Coronary artery (tissue), 2 donors: ENCODE data around the gene SOBP.

Experiments
- DNase-seq: peaks from one replicate; pipeline ENCODE4 v3.0.0-alpha.2; 2017; ENCODE audit warnings: low spot score
- H3K27ac ChIP-seq, 2 donors: fragments of 200-600 bp; sonication (generic); one replicate each; pipeline ENCODE4 v1.5.1; 2016 to 2019
- H3K4me3 ChIP-seq: fragments of 200-600 bp; sonication (generic); 2 replicates; pipeline ENCODE4 v1.5.1; 2016; ENCODE audit warnings: mild to moderate bottlenecking, moderate library complexity
- CTCF ChIP-seq: fragments of 200-600 bp; sonication (generic); IDR thresholded peaks from one replicate; pipeline ENCODE4 v1.5.1; 2019; ENCODE audit warnings: antibody characterized with exemption

Gene SOBP

GRCh38 chr6:107666084-107666980, 176.4 kb downstream of the SOBP start:
- Histone ChIP-seq H3K27ac (no peak overlapping the region), H3K4me3 (no peak overlapping the region)
- DNase-seq = no peak
- TF ChIP-seq CTCF = no peak

DNA sequence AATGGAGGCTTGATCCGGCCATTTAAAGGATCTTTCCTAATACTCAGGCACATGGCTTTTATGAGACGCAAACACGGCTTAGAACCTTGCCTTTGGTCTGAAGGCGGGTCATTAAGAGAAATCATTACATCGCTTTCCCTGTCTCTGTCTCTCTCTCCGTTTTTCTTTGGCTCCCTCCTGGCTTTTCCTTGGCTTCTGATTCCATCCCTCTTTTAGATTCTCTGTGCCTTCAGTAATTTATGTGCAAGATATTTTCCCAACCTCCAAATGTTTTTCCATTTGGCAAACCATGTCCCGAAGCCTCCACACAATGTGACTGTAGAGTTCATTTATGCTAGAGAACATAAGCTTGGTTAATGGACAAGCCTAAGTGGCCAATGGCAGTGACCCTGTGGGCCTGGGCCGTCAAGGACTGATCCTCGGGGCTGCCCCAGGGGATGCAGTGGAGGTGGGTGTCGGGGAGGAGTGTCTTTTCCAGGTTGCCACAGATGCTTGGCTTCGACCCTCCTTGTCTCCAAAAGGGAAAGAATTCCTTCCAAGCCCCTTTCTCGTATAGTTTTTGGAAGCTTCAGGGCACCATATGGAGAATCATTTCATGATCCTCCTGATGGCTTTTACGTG, 177.2 kb downstream of the SOBP start:
- Histone ChIP-seq H3K27ac (no peak overlapping the region), H3K4me3 (no peak overlapping the region)
- TF ChIP-seq CTCF = no peak
- no peak for DNase-seq

GRCh38 chr6:107667790-107668189, 177.9 kb downstream of the SOBP start:
- DNase-seq = no peak
- Histone ChIP-seq H3K4me3 (no peak overlapping the region), H3K27ac (no peak overlapping the region)
- TF ChIP-seq CTCF = no peak

GRCh38 chr6:107668743-107669474, 179.0 kb downstream of the SOBP start:
- TF ChIP-seq CTCF = no peak
- Histone ChIP-seq H3K27ac (no peak overlapping the region), H3K4me3 (no peak overlapping the region)
- no peak for DNase-seq

DNA sequence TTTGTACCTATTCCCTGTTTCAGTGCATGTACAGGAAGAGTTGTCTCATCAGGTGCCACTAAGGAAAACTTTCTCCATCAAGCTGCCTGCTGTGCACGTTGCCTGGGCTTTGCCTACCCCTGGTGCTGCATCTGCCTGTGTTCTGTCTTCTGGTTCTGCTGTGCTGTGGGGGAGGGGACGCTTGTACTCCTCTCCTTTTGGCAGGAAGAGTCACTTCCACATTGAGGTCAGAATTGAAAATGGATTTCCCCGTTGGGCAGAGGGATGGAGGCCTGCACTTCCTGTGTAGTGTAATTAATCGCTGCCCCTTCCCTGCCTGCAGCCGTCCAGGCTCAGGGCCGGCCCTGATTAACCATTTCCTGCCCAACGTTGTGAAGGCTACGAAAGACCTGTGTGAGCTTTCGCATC, 180.9 kb downstream of the SOBP start:
- TF ChIP-seq CTCF = no peak
- no peak overlapping the region for H3K4me3 ChIP-seq
- no peak for DNase-seq
- no peak overlapping the region for H3K27ac ChIP-seq

DNA sequence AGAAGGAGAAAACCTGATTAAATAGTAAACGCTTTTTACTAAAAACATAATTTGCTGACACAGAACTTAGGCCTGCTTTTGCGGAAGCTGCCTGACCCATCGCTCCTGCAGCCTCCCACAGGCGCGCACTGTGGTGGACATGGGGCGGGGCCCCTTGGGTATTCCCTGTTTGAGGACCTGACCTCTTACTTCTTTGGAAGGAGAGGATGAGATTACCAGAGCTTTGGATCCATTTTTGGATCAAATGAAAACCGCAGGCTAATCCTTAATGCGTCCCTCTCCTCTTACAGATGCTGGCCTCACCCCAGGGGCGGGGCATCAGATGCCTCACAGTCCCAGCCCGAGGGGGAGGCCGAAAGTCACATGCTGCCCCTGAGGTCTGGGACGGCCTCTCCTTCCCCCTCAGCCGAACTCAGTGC, 183.2 kb downstream of the SOBP start:
- DNase-seq = no peak
- no peak for TF ChIP-seq CTCF
- no peak overlapping the region for H3K27ac ChIP-seq
- H3K4me3 ChIP-seq = no peak overlapping the region
